NCI-H1105 (cell line): Measurements from ENCODE around the gene GIMAP4.
"Not testable (repeated sequence)": the region's sequence is repeated elsewhere in the genome, so short reads cannot be mapped to it uniquely, and the experiment has no call there.

Experiments used
- DNase-seq: peaks from one replicate; lab custom pipeline; 2025; lab: John Stamatoyannopoulos, UW

Gene GIMAP4

DNA sequence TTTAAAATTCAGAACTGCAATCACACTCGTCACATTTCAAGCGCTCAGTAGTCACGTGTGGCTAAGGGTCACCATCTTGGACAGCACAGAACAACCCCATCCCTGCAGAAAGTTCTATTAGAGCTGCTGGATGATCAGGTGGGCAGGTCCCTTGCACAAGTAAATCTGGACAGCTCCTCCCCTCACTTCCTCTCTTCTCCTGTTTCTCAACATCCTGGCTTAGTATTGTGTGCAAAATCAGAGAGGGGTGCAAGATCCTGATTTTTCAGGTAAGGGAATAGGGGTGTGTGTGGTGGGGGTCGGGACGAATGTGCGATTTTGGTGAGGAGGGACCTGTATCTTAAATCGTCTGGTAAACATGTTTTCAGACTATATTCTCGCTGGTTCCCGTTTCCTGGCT is at the start of gene GIMAP4:
Gene GIMAP4, plus strand, starts transcription at position 222 of the 400 bp plus-strand sequence. CDS start 2,512 bp downstream, outside the sequence.
- no peak for DNase-seq

DNA sequence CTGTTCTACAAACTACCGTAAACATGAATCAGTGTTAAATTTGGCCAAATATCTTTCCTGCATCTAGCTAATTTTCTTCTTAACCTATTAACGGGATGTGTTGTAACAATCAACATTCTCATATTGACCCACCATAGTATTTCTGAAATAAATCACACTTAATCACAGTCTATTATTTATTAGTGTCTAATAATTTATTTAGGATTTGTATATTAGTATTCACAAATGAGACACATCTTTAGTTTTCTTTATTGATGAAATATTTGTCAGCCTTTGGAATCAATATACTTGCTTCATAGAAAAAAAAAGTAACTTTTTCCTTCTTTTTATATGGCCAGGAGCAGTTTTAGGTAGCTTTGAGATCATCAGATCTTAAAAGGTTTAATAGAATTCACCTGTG is 47.9 kb upstream of the GIMAP4 start:
- no peak for DNase-seq

DNA sequence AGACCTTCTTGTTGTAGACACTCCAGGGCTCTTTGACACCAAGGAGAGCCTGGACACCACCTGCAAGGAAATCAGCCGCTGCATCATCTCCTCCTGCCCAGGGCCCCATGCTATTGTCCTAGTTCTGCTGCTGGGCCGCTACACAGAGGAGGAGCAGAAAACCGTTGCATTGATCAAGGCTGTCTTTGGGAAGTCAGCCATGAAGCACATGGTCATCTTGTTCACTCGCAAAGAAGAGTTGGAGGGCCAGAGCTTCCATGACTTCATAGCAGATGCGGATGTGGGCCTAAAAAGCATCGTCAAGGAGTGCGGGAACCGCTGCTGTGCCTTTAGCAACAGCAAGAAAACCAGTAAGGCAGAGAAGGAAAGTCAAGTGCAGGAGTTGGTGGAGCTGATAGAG is 47.0 kb upstream of the GIMAP4 start:
- no peak for DNase-seq

DNA sequence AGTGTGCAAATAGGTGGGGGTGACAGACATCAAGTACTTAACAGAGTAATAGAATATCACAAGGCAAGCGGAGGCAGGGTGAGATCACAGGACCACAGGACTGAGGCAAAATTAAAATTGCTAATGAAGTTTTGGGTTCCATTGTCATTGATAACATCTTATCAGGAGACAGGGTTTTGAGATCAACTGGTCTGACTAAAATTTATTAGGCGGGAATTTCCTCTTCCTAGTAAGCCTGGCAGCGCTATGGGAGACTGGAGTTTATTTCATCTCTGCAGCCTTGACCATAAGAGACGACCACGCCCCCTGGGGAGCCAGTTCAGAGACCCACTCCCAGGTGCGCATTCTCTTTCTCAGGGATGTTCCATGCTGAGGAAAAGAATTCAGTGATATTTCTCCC is 44.3 kb upstream of the GIMAP4 start:
- DNase-seq, result not testable (repeated sequence)

DNA sequence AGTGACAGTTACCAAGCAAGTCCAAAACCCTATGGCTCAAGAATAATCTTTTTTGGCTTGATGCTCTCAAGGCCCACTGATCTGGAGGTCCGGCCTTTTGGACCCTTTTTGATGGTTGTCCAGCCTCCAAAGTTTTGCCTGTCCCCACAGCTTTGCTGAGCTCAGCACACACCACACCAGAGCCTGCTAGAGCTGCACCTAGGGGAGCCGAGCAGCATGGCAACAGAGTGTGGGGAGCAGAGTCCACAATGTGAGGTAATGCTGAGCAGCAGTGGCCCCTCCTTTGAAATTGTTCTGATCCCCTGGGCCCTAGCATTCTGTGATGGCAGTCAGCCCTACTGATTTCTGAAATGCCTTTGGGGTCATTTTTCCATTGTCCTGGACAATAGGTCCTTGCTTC is 43.2 kb upstream of the GIMAP4 start:
- no peak for DNase-seq

DNA sequence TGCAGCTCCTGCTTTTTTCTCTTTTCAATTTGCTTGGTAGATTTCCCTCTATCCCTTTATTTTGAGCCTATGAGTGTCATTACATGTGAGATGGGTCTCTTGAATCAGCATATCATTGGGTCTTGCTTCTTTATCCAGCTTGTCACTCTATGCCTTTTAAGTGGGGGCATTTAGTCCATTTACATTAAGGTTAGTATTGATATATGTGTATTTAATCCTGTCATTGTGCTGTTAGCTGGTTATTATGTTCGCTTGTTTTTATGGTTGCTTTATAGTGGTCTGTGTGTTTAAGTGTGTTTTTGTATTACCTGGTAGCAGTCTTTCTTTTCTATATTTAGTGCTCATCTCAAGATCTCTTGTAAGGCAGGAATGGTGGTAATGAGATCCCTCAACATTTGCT is 35.5 kb upstream of the GIMAP4 start:
- no peak for DNase-seq

DNA sequence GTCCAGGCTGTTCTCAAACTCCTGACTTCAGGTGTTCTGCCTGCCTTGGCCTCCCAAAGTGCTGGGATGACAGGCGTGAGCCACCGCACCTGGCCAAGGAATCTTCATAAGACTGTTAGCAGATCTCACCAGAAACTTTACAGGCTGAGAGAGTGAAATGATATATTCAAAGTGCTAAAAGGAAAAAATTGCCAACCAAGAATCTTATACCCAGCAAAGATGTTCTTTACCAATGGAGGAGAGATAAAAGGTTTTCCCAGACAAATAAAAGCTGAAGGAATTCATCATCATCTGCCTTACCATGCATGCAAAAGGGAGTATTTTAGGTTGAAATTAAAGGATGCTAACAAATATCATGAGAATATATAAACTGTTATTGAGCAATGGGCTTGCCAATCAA is 28.9 kb upstream of the GIMAP4 start:
- no peak for DNase-seq

DNA sequence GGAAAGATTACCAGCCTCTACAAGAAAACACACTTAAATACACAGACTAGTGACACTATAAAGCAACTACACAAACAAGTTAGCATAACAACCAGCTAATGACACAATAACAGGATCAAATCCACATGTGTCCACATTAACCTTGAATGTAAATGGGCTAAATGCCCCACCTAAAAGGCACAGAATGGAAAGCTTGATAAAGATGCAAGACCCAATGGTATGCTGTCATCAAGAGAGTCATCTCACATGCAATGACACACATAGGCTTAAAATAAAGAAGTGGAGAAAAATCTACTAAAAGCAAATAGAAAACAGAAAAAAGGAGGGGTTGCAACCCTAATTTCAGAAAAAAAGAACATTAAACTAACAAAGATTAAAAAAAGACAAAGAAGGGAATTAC is 14.0 kb upstream of the GIMAP4 start:
- no peak for DNase-seq

DNA sequence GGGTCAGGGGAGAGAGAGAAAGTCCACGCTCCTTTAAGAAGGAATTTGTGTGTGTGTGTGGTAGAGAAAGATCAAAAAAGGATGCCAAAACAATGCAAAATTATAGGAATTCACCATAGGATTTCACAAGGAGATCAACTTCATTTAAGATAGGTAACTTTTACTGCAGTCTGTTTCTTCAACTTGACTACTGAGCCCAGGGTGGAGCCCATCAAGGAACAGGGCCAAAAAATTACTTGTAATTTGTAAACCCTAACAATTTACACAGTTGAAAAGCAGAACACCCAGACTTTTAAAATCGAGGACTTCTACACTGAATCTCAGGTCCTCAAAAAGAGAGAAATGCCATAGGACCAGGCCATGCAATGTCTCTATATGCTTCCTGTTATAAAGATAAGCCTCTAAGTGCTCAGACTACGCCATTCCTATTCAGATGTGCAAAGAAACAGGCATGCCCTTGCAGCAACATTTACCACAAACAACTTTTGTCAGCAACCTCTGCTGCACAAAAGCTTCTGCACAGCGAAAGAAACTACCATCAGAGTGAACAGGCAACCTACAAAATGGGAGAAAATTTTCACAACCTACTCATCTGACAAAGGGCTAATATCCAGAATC is 10.6 kb upstream of the GIMAP4 start:
- DNase-seq, result no peak

DNA sequence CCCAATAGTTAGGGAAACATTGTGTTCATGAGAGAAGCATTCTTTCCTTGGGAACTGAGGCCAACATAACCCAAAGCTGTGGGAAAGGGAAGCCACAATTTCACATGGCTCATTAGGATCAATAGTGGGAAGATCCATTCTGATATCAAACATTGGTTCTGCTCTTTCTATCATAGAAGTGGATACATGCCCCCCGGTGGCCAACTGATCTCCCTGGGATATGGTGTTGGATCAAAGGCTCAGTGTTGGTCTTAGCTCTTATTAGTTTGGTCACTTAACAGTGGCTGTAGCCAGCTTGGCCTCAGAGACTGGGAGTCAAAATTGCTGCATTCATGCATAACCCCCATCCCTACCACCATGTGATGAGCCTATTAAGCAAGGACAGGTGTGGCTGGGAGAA is 6.7 kb upstream of the GIMAP4 start:
- no peak for DNase-seq

DNA sequence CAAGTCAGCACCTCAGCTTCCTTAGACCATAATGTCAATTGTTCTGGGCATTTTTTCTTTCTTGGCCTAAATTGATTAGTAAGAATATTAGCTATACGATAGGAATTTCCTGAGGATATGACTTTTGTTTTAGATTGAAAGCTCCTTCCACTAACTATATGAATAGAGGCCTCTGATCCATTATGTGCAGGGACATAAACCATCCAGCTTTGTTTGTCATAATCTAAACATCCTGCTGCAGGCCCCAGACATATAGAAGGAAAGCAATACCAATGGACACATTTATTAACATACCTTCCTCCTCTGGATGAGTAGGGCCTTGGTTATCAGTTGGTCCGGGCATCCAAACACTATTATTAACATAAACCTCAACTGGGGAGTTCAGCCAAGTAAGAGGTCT is 4.3 kb upstream of the GIMAP4 start:
- no peak for DNase-seq

DNA sequence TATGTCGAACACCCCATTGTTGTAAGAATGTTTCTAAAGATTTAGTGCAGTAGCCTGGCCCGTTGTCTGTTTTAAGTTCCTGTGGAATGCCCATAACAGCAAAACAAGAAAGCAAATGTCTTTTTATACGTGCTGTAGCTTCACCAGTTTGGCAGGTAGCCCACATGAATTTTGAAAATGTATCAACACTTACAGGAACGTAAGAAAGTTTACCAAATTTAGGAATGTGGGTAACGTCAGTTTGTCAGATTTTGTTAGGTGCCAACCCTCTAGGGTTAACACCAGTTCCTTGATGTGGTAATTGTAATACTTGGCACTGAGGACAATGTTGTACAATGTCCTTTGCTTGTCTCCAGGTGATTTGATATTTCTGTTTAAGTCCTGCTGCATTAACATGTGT is 3.2 kb upstream of the GIMAP4 start:
- no peak for DNase-seq

DNA sequence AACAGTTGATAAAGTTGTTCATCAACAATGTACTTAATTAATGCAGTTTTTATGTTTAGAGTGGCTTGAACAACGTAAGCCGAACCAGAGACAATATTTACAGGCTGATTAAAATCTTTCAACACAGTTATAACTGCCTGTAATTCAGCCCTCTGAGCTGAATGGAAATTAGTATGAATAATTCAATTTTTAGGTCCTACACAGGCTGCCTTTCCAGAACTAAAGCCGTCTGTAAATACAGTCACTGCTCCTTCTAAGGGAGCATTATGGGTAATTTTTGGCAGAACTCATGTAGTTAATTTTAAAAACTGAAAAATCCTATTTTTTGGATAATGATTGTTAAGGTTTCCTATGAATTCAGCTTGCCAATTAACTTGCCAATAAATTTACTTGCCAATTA is 2.6 kb upstream of the GIMAP4 start:
- DNase-seq, result no peak

DNA sequence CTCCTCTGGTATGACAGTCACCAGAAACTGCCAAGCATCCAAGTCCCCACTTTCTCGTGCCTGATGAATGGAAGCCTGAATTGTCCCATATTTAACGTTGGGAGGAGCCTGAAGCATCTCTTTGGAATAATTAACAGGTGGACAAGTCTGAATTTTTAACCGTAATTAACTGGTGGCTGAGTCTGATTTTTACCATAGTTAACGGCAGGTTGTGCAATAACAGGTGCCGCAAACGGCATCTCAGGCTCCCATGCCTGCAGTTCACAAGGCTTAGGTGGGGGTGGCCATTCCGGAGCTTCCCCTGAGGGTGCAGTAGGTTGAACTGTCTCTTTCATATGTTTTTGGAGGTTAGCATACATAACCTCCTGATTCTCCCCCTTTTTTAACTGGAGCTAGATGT is 2.0 kb upstream of the GIMAP4 start:
- no peak for DNase-seq

DNA sequence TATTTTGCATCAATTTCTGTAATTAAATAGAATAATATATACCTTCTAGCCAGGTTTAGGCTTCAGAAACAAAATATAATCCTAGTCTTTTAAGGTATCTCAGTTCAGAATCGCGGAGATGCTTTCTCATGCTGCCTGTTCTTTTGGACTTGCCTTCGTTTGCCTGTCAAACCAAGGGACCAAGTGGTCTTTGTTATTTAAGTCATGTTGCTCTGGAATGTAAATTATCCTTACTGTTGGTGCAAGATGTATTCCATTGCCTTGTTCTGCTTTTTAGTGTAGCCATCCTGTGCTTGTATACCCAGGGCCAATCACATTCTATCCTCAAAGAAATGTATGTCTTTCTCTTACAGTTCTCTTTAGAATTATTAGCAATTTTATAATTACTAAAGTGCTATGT is 1.1 kb upstream of the GIMAP4 start:
- no peak for DNase-seq

DNA sequence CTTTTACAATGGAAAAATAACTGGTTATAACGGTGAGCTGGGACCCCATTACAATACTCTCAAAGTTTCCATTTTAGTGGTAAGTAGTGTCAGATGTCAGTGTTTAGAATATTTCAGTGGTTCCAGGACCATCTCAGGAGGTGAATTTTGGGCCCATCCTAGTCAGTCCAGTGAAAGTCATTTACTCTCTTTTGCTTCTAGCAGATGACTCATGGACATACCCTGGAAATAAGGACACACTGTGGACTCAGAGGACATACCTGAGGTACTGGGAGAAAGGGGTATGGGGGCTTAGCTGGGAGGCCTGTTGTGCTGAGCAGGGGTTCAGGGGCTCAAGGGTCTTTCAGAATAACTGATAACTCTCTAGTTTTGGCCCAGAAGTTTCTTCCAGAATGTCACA is 618 bp upstream of the GIMAP4 start:
- no peak for DNase-seq

DNA sequence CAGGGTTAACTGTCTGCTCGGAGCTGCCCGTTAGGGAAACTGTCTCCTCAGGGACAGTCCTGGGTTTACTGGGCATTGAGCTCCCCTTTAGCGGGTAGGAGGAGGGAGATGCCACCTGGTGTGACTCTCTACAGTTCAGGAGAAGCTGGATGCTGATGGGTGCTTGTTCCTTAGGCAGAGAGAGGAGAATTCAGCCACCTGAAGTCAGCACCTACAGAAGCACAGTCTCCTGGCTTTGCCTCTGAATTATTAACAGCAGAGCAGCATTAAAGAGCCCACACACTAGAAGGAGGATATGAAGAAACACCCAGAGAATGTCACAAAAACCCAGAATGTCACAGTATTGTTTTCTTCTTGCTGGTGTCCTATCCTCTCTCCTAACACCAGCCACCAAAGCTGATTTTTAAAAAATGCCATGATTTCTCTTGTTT is 696 bp downstream of the GIMAP4 start:
- no peak for DNase-seq

DNA sequence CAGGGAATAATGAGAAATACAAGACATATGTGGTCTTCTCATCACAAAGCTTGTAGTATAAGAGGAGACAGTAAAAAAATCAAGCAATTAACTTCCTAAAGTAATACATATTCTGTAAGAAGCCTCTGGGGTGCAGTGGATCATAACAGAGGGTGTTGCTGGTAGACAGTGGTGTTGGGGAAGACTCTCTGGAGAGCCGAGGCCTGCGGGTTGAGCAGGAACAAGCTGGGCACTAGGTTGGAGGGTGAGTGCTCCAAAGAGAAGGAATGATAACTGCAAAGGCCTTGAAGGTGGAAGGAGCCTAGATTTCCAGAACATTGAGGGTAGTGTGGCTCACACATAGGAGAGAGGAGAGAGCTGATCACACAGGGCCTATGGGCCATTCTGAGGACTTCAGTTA is 1.5 kb downstream of the GIMAP4 start:
- DNase-seq, result no peak

DNA sequence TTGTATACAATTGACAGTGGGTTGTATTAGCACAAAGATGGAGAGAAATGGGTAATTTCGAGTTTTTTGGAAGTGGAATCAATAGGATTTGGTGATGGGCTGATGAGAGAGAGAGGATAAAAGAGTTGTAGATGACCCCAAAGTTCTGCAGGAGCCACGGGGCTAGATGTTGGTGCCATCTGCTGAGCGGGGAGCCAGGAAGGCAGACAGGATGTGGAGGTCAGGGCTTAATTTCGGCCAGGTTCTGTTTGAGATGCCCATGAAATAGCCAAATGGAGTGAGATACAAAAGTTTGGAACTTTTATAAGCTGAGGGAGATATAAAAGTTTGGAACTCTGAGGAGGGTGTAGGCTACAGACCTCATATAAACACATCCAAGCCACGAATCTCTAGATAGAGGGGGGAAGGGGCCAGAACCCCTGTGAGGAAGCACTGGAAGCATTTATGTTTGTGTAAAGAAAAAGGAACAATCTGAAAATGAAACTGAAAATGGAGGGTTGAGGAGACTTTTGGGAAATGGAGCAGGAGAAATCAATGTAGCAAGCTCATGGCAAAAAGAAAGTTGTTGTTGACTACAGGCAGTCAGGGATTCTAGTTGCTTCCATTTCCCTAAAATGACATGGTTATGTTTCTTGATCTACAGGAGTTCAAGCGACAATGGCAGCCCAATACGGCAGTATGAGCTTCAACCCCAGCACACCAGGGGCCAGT is 2.2 kb downstream of the GIMAP4 start:
- DNase-seq, result no peak

DNA sequence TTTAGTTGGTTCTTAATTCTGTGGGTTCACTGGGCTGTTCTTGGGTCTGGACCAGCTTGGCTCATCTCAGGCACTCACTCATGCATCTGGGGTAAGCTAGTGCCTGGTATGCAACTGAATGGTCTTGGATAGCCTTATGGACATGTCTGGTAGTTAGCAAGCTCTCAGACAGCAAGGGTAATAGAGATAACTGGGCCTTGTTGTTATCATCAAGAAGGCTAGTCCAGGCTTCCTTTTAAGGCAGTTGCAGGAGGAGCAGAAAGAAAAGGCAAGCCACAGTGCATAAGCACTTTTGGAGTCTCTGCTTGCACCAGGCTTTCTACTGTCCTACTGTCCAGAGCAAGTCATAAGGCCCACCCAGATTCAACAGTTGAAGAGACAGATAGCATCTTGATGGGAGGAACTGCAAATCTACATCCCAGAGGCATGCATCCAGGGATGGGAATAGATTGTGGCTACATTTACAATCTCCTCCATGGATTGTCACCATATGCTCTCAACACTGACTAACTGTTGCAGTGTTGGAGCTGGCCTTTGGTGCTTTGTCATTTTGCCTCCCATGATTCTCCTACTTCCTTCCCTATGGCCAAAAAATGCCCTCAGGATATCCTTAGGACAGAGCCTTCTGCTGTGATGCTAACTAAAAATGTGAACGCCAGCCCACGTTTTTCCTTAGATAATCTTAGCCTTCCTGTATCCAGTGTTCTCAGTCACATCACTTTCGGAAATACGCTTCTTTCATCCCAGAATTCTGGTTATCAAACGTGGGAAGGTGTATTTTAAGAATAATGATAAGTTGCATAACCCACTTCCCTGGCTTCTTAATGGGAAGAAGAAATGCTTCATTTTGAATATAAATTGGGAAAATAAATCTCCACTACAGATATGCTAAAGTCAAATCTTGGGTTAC is 3.6 kb downstream of the GIMAP4 start:
- DNase-seq, result no peak

DNA sequence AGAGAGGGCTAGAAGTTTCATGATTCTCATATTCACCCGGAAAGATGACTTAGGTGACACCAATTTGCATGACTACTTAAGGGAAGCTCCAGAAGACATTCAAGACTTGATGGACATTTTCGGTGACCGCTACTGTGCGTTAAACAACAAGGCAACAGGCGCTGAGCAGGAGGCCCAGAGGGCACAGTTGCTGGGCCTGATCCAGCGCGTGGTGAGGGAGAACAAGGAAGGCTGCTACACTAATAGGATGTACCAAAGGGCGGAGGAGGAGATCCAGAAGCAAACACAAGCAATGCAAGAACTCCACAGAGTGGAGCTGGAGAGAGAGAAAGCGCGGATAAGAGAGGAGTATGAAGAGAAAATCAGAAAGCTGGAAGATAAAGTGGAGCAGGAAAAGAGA is 5.3 kb downstream of the GIMAP4 start:
- DNase-seq, result no peak

DNA sequence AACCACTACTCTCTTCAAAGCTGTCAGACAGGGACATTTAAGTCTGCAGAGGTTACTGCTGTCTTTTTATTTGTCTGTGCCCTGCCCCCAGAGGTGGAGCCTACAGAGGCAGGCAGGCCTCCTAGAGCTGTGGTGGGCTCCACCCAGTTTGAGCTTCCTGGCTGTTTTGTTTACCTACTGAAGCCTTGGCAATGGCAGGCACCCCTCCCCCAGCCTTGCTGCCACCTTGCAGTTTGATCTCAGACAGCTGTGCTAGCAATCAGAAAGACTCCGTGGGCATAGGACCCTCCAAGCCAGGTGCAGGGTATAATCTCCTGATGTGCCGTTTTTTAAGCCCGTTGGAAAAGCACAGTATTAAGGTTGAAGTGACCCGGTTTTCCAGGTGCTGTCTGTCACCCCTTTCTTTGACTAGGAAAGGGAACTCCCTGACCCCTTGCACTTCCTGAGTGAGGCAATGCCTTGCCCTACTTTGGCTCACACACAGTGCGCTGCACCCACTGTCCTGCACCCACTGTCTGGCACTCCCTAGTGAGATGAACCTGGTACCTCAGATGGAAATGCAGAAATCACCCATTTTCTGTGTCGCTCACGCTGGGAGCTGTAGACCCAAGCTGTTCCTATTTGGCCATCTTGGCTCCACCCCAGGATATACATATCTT is 12.9 kb downstream of the GIMAP4 start:
- not testable (repeated sequence) for DNase-seq
